PC-3 (cell line): ENCODE data around the gene GRIA1.

Experiments used
- CTCF ChIP-seq: fragments of 300-600 bp; sonication (generic); conservative IDR thresholded peaks from 2 replicates; pipeline ENCODE4 v1.5.1; 2017; ENCODE audit warnings: antibody characterized with exemption, low read depth, mild to moderate bottlenecking, low read length
- EZH2 ChIP-seq: fragments of 300-600 bp; sonication (generic); IDR thresholded peaks from one replicate; pipeline ENCODE4 v1.6.1; 2017; ENCODE audit warnings: antibody characterized with exemption, mild to moderate bottlenecking, low read length; ENCODE audit not compliant: unreplicated experiment

GRCh38 chr5:153558957-153559356 is 68.5 kb downstream of the GRIA1 start:
- no peak for TF ChIP-seq CTCF
- no peak for TF ChIP-seq EZH2
